ENCODE data around the gene SLC6A20.

SLC6A20 gene

DNA sequence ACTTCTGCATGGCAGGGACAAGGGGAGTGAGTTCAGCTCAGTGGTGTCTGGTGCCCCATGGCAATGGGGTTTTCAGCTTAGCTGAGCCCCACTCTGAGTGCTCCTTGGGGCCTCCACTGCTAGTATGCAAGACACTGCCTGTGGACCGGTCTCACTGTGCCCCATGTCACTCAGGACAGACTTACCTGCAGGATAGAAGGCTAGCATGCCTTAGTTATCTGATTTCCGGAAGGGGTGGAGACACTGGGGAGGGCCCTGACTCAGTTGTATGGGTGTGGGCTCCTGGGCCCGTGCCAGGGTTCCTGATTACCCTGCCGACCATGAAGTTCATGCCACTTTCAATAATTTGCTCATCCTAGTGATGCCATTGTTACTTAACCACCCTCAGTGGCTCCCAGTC, 4.3 kb upstream of the SLC6A20 start:
- DNase-seq = no peak

DNA sequence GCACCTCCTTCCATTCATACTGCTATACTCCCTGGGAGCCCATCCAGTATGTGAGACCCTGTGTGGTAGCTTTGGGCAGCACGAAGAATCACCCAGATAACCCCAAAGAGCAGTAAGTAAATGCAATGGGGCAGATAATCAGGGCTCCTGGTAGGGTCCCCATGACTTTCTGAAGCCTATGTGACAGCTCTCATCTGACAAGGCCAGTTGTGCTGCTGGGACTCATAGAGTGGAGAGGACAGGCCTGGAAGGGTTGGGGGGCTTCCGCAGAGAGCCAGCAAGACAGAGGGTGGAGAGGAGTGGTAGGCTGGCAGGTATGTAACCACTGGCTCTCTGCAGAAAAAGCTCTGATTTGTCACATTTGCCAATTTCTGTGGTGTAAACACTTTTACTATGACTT, 3.2 kb upstream of the SLC6A20 start:
- no peak for DNase-seq

DNA sequence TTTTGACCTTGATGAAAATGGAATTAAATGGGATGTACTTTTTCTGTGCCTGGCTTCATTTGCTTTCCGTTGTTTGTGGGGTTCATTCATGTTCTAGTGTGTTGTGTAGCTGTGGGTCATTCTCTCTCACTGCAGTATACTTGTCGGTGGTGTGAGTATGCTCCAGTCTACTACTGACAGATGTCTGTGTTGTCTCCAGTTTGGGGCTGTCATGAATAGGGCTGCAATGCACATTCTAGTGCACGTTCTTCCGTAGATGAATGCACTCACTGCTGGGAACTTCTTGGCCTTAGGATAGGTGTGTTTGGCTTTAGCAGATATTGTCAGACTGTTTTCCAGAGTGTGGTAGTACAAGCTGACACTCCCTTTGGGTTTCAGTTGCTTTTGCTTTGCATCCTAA, 1.7 kb upstream of the SLC6A20 start:
- DNase-seq = no peak

GRCh38 chr3:45796902-45797637, 734 bp upstream of the SLC6A20 start:
- DNase-seq = no peak

GRCh38 chr3:45795509-45795881, 841 bp downstream of the SLC6A20 start:
- DNase-seq = no peak

DNA sequence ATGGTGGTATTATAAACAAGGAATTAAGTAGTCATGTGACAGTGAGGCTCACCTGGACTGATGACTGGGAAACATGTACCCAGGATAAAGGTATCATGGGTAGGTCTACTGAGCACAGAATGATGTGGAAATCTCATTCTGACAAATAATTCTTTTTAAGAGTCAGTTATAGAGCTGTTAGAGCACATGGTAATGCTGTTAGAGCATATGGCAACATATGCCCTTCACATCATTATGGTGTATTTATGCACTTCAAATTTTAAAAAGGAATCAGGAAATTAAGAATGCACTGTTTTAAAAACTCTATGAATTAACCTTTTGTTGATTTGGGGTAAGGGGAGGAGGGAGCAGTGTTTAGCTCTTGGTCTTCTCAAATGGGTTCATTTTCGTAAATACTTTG, 1.7 kb downstream of the SLC6A20 start:
- DNase-seq = no peak

DNA sequence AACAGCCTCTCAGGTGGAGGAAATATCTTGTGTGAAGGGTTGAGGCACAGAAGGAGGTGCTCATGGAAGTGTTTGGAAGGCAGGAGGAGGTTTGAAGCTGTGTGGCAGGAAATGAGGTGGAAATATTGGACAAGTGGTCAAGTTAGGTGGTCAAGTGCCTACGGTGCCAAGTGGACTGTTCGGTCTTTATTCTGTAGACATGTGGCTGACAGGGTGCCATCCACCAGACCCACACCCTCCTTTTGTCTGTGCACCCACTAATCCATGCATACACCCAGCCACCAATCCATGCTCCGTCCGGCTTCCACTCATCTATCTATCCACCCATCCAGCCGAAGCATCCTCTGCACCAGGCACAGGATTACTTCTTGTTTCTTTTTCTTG, 2.2 kb downstream of the SLC6A20 start:
- DNase-seq = no peak

- DNase-seq = no peak
These were observed 2.7 kb downstream of the SLC6A20 start for GRCh38 chr3:45793482-45794176.

- DNase-seq = no peak
These were observed 3.7 kb downstream of the SLC6A20 start for GRCh38 chr3:45792516-45793172.

GRCh38 chr3:45792036-45792435, 4.3 kb downstream of the SLC6A20 start:
- no peak for DNase-seq

- DNase-seq = no peak
These were observed 5.7 kb downstream of the SLC6A20 start for GRCh38 chr3:45790596-45790995.

DNA sequence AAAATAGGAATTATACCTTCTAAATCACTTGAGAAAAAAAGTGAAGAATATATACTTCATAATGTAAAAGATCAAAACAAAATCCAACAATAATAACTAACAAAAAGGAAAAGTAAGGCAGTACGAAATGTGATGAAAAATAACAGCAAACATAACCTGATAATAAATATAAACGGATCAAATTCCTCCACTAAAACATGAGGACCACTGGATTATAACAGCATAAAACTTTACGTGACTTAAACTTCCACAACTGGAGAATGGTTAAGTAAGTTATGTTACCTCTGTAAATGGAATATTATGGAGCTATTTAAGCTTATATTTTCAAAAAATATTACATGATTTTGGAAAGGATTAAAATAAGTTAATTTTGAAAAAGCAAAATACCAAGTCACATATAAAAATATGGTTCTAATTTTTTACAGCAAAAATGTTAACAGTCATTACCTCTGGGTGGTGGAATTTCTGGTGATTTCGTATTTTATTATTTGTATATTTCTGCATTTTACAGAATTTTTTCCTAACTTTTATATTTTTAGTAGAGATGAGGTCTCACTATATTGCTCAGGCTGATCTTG, 7.0 kb downstream of the SLC6A20 start:
- DNase-seq = no peak

DNA sequence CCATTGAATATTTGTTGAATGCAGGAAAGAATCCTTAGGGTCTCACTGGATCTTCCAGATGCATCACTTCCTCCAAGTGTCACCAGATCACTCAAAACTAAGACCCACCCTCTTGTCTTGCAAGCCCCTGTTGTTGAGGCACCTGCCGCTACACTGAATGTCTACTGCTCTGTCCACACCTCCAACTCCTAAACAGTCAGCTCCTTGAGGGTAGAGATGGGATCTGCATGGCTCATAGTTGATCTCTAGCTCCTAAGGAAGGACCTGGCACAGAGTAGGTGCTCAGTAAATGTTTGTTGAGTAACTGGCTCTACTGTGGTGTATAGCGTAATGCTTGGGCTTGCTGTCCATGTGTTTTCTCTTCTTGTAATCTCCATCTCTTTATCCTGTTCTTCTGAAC, 8.8 kb downstream of the SLC6A20 start:
- no peak for DNase-seq

- no peak for DNase-seq
These were observed 9.4 kb downstream of the SLC6A20 start for GRCh38 chr3:45786801-45787495.

DNA sequence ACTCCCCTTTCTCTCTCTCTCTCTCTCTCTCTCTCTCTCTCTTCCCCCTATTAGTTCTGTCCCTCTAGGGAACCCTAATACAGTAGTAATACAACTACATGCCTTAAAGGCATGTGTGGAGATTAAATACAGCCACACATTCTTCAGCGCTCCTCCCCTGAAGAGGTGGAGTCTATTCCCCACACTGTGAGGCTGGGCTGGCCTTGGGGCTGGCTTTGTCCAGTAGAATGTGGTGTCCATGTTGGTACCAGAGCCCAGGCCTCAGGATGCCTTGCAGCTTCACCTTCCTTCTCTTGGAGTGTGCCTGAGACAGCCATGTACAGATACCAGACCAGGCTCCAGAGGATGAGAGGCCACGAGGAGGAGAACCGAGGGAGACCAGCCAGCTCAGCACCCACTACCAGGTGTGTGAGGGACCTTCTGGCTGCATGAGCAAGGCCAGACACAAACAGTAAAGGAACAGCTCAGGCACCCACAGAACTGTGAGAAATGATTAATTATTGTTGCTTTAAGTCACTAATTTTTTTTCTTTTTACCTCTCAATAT, 10.7 kb downstream of the SLC6A20 start:
- DNase-seq = no peak

- DNase-seq = no peak
These were observed 12.7 kb downstream of the SLC6A20 start for GRCh38 chr3:45783667-45784066.

- no peak for DNase-seq
These were observed 14.0 kb downstream of the SLC6A20 start for GRCh38 chr3:45782381-45782780.

- DNase-seq = no peak
These were observed 14.5 kb downstream of the SLC6A20 start for GRCh38 chr3:45781841-45782240.

DNA sequence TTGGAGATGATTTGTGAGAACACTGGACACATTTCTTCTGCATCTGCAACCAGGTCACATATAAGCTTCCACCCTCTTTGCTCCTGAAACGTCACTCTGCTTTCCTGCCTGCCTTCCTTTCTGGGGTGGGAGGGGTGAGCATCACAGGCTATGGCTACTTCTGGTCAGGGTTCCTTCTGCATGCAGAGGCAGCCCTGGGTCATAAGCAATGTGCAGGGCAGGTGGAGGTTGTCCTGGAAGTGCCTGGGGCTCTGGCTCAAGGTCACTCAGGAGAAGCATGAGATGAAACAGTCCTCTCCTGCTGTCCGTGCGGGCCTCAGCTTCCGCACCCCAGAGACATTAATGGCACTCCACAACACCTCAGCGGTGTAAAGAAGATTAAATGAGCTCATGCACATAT, 15.1 kb downstream of the SLC6A20 start:
- DNase-seq = no peak

- DNase-seq = no peak
These were observed 16.3 kb downstream of the SLC6A20 start for GRCh38 chr3:45779746-45780735.

DNA sequence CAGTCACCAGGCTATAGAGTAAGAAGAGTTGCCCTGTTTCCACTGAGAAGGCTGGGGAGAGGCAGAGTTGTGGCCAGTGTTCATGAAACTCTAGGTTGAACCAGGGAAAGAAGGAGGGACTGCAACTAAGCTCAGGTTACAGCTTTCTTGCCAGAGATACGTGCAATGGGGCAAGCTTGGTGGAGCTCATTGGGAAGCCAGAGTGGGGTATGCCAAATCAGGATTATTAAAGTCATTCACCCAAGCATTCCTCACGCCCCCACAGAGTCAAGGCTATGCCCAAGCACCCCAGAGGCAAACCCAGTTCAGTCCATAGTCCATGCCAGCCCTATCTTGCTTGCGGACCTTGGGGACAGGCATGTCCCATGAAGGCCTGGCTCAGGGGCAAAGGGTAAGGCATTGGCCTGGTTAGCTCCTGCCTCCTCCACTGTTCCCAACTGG, 17.6 kb downstream of the SLC6A20 start:
- DNase-seq = no peak

Data from kidney glomerular epithelial cell (primary cell).